HG02678 (cell line): Measurements from ENCODE around the gene TBK1.

Experiments used
- ATAC-seq: cut with Tn5 transposase; IDR thresholded peaks from one replicate; pipeline ENCODE4 v1.9.1; 2021; ENCODE audit warnings: mild to moderate bottlenecking, moderate library complexity; ENCODE audit not compliant: unreplicated experiment

TBK1 gene

GRCh38 chr12:64450711-64451486 is 1.0 kb upstream of the TBK1 start:
- ATAC-seq = no peak

DNA sequence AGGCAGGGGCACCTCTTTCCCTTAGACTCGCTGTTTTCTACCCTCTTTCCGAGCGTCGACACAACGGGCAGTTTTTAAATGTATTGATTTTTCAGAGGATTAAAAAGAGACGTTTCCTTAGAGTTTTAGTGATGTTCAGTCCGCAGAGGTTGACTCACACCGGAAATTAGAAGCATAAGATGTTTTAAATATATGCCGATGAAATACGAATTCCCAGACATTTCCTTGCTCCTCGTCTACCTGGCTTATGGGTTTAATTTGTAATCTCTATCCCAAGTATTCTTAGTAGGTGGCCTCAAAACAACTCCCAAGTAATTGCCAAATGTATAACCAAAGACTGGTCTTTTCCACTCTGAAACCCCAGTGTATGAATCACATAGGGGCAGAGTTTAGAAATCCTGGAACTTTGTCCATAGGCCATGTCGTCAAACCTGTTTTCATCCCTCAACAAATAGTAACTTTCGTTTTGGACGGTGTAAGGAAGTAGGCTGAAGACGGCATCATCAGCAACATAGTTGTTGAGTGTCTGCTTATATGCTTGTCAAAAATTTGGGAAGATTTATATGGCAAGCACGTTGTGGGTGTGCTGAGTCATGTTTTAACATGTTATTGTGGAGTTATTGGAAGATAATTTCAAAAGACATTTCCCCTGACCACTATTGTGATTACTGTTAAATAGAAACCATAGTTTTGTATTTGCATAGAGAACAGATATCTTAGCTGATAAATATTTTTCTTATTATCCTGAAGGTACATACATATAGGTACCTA is 824 bp downstream of the TBK1 start:
- no peak for ATAC-seq

DNA sequence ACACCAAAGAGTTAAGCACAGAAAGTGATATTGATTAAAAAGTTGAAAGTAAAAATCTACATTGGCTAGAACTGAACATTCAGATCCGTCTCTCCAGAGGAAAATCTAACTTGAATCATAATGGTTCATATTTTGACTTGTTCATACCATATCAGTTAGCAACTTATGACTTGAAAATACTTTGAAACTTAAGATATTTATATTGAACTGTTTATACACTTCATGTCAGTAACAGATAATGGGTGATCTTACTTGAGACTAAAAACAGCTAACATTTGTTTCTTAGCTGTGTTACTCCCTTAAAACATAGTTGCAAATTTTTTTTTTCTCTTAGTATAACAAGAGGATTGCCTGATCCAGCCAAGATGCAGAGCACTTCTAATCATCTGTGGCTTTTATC is 3.6 kb downstream of the TBK1 start:
- no peak for ATAC-seq

DNA sequence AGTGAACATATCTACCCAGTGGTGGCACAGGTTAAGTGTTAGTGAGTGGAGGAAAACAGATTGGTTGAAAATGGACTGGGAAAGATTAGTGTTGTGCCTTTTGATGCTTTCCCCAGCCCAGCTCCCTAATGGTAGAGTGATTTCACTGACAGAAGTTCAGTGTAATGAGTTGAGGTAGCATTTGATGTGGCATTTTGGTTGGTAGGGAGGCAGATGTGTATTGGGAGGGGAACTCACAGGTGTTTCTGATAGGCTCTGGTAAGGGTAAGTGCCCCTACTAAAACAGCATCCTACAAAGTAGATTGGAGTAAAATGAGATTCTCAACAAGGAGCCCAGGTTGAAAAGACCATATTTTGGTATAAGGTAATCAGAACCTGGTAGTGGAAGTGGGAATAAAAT is 4.2 kb downstream of the TBK1 start:
- no peak for ATAC-seq

GRCh38 chr12:64457032-64457431 is 5.1 kb downstream of the TBK1 start:
- ATAC-seq = no peak

DNA sequence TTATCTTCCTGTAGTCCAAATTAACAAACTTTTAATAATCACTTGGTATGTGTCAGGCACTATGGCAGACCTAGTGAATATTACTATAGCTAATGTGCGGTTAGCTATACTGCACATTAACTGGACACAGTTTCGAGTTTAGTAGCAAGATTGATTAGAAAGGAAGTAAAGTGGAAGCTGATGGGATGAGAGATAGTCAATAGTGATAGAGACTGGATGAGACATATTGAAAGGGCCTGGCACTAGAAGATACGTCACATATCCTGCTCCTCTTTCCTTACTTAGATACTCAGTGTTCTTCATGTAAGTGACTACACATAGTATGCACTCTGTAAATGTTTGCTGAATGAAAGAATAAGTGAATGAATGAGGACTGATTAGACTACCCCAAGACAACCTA is 5.5 kb downstream of the TBK1 start:
- no peak for ATAC-seq

- no peak for ATAC-seq
Measured at GRCh38 chr12:64457923-64458322, 6.0 kb downstream of the TBK1 start.

DNA sequence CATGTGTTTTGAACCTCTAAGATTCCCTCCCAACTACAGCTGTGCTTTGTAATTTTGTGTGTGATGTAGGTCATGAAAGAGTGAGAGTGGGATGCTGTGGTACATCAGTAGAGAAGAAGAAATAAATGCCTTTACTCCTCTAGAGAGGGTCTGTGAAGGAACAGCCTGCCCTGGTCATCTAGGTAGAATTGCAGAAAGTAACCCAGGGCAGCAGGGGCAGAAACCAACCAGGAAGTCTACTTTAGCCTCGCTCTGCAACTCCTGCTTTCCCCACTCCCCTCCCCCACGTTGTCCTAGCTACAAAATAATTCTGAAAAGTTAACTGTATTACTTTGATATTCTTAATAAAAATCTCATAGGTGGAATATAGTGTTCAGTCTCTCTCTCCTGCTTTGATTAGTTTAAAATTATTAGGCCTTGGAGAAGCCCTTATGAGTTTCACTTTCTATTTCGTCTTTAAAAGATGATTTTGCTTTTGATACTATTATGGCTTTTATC is 7.5 kb downstream of the TBK1 start:
- ATAC-seq = peak; percentile 59

- ATAC-seq = no peak
Measured at GRCh38 chr12:64461634-64462414, 9.9 kb downstream of the TBK1 start.

DNA sequence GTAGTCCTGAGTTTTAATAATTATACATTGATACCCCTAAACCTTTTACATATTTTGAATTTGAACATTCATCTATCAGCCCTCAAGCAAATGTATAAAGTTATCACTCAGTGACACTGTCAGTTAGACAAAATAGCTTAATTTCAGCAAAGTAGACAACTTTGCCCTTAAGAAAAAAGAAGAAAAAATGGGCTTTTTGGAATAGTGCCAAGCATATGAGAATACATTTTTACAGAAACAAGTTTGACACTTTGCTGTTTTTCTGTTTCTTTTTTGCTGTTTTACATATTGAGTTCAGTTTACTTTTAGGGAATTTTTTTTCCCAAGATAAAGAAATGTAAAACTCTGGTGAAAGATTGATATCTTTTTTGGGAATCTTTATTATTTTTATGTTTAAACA is 14.3 kb downstream of the TBK1 start:
- no peak for ATAC-seq

DNA sequence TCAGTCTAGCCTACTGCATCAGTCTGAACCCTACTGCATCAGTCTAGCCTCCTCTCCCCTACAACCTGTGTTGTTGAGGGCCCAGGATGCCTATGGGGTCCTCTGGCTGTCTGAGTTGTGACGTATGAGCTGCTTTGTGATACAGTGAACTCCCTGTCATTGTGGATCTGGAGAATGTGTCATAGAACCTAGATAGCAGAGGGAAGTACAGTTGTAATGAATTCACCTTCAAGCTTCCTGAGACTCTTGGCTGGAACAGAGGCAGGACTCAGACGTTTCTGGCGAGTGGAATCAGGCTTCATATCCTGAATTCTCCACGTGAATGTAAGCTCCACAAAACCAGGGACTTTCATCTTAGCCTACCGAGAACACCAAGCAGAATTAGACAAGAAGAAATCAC is 17.0 kb downstream of the TBK1 start:
- ATAC-seq = no peak

DNA sequence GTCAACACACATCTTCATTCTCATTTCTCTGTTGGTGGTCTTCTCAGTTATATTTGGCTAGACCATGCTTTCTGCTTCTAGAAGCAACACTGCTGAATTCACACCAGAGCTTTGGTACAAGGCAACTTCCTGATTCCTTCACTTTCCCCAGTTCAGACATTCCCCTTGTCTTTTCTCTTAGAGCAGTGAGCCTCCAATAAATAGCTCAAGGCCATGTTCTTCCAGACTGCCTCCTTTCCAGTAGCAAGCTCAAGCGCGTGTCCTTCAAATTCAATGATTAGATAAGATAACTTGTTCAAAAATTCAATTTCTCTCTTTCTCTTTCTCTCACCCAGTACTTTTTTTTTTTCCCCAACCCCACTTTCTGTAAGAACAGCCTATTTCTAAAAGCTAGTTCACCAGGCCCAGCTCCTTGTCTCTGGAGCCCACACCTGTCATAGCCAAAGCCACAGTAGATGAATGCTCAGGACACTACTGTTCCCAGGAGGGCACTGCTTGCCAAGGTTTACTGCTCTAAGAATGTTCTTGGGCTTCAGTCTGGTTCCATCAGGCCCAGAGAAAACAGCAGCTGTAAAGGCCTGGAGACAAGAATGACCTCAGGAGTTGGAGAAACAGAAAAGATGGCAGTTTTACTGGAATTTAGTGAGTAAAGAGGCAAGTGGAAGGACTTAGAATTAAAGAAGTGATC is 17.7 kb downstream of the TBK1 start:
- no peak for ATAC-seq

DNA sequence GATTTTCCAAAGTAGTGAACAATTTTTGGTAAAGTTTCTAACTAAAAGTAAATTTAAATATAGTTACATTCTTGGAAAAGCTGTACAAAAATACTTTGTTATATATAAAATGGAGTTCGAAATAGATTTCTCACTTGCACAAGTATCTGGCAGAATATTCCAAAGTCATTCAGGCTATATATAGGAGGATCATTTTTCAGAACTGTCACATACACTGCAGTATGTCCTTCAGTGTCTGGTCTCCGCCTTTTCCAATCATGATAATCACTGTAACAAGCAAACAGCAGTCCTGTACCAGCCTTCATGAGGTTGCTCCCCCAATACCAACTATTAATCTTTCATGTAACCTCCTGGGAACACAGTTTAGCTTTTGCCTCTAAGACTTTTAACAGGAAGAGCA is 18.6 kb downstream of the TBK1 start:
- ATAC-seq = no peak

DNA sequence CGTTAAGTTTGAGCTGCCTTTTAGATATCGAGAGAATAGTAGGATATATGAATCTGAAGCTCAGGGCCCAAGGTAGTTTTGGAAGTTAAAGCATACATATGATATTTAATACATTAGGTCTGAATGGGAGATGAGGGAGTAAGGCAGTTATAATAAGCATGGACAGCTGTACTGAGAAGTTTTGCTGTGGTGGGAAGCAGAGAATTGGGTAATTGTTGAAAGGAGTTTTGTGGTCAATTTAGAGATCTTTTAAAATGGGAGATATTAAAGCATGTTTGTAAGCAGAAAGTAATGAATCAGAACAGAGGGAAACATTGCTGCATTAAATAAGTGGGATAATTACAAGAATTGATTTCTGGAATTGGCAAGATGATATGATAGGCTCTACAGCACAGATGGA is 21.3 kb downstream of the TBK1 start:
- no peak for ATAC-seq

DNA sequence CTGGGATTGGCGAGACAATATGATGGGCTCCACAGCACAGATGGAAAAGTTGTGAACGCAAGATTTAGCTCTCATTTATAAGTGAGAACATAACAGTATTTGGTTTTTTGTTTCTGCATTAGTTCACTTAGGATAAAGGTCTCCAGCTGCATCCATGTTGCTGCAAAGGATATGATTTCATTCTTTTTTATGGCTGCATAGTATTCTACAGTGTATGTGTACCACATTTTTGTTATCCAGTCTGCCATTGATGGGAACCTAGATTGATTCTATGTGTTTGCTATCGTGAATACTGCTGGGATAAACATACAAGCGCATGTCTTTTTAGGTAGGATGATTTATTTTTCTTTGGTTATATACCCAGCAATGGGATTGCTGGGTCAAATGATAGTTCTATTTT is 23.6 kb downstream of the TBK1 start:
- no peak for ATAC-seq

DNA sequence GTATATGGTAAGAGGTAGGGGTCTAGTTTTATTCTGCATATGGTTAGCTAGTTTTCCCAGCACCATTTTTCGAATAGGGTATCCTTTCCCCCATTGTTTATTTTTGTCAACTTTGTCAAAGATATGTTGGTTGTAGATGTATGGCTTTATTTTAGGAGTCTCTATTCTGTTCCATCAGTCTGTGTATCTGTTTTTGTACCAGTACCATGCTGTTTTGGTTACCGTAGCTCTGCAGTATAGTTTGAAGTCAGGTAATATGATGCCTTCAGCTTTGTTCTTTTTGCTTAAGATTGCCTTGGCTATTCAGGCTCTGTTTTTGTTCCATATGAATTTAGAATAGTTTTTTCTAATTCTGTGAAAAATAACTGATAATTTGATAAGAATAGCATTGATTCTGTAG is 24.9 kb downstream of the TBK1 start:
- ATAC-seq = no peak

- ATAC-seq = no peak
Measured at GRCh38 chr12:64478661-64479060, 26.7 kb downstream of the TBK1 start.

GRCh38 chr12:64480148-64480547 is 28.2 kb downstream of the TBK1 start:
- ATAC-seq = no peak

DNA sequence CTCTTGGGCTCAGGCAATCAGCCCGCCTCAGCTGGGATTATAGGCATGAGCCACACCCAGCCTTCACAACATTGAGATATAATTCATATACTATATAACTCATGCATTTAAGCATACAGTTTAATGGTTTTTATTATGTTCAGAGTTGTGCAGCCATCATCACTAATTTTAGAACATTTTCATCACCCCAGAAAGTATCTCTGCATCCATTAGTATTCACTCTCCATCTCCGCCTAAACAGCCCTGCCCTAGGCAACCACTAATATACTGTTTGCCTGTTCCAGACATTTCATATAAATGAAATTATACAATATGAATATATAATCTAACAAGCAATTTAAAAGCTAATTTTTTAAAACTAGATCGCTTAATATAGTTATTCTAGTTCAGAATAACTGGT is 34.7 kb downstream of the TBK1 start:
- no peak for ATAC-seq

- no peak for ATAC-seq
Measured at GRCh38 chr12:64491718-64492117, 39.8 kb downstream of the TBK1 start.

- no peak for ATAC-seq
Measured at GRCh38 chr12:64493513-64493912, 41.6 kb downstream of the TBK1 start.
